Stimulated activated CD8-positive, alpha-beta memory T cell treated with anti-CD3 and anti-CD28 coated beads, Interleukin-7, amount 100 ng/mL, for 24 hours (primary cell): ENCODE results near the gene NIP7.
"Not testable (repeated sequence)": the region's sequence is repeated elsewhere in the genome, so short reads cannot be mapped to it uniquely, and the experiment has no call there.

Experiments used
- DNase-seq: peaks from one replicate; pipeline ENCODE4 v3.0.0-alpha.2; 2020; ENCODE audit warnings: low read depth

The NIP7 gene

DNA sequence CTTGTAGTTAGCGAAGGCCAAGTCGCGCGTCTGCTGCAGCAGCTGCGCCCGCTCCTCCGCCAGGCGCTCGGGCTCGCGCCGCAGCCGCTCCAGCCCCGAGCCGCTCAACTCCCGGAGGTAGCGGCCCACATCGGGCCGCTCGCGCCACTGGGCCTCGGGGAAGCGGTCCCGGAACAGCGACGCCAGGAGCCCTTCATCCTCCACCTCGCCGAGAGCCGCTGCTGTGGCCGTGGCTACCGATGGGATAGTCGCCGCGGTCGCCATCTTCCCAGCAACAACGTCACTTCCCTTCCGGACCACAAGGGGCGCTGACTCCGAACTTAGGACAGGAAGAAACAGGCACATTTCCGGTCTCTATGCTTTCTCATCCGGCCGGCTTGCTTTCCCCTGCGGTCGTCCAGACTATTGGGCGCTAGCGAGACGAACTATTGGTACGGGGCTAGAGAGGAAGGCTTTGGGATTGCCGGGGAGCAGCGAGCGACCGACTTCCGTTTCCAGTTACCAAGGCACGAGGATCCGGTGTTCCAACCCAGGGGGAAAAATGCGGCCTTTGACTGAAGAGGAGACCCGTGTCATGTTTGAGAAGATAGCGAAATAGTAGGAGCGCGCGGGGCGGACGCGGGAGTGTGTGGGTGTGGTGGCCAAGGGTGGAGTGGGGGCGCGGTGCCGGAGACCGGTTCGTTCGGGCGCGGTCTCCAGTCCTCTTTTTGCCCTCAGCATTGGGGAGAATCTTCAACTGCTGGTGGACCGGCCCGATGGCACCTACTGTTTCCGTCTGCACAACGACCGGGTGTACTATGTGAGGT is at the start of gene NIP7, which contains the start of gene COG8:
NIP7 (plus strand) TSS at position 484 of the 806 bp plus-strand sequence; CDS start at position 542, 58 bp downstream.
COG8 (minus strand) TSS at position 276 of the 806 bp plus-strand sequence; CDS start at position 264, 12 bp downstream.
- DNase-seq: peak; percentile 85

DNA sequence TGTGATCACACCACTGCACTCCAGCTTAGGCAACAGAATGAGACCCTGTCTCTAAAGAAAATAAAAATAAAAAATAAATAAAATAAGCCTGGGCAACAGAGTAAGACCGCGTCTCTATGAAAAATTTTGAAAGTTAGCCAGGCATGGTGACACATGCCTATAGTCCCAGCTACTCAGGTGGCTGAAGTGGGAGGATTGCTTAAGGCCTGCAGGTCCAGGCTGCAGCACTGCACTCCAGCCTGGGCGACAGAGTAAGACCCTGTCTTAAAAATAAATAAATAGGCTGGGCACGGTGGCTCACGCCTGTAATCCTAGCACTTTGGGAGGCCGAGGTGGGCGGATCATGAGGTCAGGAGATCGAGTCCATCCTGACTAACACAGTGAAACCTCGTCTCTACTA is 47.9 kb upstream of the NIP7 start:
- not testable (repeated sequence) for DNase-seq

DNA sequence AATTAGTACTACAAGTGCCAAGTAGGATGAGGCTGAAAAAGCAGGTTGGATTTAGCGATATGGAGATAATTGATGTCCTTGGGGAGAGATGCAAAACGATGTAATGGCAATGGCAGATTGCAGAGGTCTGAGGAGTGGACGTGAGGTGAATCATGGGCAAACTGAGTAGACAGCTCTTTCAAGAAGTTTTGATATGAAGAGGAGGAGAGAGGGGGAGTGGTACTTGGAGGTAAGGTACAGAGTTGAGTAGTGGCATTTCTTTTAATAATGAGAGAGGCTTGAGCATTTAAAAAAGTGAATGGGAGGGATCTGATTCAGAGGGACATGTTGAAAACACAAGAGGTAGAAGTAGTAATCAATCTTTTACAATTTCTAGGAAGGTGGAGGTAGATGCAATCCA is 46.2 kb upstream of the NIP7 start:
- DNase-seq: no peak

DNA sequence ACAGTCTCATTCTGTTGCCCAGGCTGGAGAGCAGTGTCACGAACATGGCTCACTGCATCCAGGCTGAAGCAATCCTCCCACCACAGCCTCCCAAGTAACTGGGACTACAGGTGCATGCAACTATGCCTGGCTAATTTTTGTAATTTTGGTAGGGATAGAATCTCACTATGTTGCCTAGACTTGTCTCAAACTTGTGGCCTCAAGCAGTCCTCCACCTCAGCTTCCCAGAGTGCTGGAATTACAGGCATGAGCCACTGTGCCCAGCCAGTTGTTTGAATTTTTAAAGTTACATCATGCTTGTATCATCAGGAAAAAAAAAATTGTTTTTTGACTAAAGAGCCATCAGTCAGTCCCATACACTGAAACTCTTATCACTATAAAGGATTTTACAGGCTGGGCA is 45.5 kb upstream of the NIP7 start:
- no peak for DNase-seq

DNA sequence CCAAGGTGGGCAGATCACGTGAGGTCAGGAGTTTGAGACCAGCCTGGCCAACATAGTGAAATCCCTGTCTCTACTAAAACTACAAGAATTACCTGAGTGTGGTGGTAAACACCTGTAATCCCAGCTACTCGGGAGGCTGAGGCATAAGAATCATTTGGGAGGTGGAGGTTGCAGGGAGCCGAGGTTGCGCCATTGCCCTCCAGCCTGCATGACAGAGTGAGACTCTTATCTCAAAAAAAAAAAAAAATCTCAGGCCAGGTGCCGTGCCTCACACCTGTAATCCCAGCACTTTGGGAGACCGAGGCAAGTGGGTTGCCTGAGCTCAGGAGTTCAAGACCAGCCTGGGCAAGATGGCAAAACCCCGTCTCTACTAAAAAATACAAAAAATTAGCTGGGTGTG is 42.8 kb upstream of the NIP7 start:
- not testable (repeated sequence) for DNase-seq

DNA sequence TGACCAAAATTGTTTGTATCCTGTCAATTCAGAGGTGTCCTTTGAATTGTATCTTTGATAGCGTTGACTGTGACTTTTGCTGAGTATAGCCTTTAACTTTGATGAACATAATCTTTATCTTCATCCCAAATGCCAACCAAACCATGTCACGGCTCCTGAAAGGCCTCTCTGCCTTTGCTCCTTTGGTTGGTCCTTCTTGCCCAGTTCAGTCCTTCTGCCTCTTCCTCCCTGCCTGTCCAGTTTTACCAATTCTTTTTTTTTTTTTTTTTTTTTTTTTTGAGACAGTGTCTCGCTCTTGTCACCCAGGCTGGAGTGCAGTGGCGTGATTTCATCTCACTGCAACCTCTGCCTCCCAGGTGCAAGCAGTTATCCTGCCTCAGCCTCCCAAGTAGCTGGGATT is 41.3 kb upstream of the NIP7 start:
- no peak for DNase-seq

DNA sequence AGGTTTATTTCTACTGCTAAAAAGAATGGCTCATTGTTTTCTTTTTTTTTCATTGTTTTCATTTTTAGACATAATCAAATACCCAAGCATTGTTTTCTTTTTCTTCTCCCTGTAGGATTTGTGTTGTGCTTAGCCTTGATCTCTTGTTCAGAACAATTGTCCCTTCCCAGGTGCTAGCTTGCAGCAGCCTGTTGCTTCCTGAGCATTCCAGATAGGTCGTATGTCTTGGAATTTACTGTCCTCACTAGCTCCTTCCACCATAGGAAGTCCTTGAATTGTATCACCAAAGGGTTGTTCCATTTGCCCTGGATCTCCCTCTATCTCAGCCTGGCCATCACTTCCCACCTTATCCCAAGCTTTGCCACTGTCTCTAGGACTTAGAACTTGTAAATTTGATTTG is 38.4 kb upstream of the NIP7 start:
- DNase-seq: no peak

DNA sequence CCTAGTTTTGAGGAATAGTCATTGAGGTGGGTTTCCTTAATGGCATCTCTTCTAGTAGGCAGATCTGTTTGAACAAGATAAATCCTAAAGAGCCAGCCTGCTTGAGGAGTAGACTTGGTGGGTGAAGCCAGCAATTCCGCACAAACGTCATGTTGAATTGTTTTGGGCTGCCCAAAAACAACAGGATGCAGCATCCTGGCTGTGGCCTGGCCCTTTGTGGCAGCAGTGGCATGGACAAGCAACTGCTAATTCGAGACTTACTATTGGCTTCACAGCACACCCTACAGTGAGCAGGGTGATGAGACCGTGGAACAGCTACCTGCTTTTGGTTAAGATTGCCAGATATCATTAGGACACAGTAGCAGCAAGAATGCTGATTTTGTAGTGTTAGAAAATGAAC is 37.7 kb upstream of the NIP7 start:
- DNase-seq: no peak

DNA sequence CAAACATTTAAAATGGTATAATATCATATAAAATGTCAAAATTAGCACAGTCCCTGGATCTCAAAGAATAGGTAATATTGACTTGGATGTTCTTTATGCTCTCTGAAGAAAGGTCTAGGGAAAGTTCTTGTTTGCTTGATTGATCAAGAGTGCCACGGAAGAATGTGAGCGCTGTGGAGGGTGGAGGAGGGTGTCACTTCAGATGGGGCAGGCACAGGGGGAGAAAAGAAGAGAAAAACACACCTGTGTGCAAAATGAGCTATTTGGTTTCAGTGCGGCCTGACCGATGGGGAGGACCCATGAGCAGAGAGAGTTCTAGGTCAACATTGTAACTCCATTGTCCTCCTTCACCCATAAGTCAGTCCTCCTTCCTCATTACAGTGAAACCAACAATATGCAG is 37.3 kb upstream of the NIP7 start:
- no peak for DNase-seq

DNA sequence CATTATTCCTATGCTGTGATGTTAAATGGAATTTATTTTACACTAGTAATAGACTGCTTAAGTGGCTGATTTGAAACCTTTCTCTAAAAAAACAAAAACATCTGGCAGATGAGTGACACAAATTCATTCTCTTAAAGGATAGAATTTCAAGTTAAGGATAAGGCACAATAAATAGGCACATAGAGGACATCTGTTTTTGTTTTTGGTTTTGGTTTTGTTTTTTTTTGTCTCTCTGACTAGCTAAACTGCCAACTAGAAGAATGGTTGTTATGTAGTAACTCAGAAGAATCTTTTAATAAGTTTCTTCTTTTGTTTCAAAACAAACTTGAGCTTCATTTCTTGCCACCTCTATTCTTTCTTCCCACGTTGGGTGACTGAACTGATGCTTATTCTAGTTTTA is 33.5 kb upstream of the NIP7 start:
- no peak for DNase-seq

DNA sequence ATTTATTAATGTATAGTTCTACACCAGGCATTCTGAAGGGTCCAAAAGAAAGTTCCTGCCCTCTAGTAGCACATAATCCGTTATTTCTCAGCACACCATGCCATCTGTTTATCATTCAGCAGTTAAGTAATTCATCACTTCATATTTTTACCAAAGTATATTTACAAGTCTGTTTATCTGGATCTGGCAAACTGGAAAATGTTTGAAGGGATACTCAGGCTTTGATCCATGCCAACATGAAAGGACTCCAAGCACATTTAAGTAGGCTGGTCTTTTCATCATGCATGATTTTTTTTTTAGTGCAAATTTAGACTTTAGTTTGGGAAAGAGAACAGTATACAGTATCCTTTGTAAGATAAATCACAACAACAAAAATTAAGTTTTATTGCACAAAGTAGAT is 32.5 kb upstream of the NIP7 start:
- no peak for DNase-seq

DNA sequence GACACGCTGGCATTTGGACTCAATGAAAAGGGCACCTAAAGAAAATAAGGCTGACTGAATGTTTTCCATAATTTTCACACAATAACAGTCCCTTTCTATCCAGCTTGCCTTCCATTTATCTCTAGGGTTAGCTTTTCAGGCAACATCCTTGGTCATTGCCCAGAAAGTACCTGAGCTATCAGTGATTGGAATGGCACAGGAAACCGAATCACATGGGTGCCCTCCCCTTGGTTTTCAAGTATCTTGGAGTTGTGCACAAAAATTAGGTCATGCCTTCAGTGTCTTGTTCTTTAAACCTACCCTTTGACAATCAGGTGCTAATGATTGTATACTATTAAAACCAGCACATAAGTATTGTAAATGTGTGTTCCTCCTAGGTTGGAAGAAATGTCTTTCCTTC is 31.7 kb upstream of the NIP7 start:
- no peak for DNase-seq

DNA sequence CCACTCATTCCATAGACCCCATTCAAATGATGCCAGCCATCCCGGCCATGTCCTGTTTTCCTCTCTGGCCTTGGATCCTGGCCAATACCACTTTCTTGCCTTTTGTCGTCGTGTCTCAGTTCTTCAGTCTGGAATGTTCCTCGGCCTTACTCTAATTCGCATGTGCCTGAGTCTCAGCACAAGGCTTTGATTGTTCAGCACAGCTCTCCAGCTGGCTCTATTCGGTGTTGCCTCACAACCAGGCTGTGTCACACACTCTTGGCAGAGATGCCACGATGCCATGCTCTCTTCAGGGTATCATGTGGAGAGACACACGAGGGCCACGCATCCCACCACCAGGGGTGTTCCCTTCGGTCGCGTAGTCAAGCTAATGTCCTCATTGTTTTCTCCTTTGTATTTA is 30.3 kb upstream of the NIP7 start:
- no peak for DNase-seq

DNA sequence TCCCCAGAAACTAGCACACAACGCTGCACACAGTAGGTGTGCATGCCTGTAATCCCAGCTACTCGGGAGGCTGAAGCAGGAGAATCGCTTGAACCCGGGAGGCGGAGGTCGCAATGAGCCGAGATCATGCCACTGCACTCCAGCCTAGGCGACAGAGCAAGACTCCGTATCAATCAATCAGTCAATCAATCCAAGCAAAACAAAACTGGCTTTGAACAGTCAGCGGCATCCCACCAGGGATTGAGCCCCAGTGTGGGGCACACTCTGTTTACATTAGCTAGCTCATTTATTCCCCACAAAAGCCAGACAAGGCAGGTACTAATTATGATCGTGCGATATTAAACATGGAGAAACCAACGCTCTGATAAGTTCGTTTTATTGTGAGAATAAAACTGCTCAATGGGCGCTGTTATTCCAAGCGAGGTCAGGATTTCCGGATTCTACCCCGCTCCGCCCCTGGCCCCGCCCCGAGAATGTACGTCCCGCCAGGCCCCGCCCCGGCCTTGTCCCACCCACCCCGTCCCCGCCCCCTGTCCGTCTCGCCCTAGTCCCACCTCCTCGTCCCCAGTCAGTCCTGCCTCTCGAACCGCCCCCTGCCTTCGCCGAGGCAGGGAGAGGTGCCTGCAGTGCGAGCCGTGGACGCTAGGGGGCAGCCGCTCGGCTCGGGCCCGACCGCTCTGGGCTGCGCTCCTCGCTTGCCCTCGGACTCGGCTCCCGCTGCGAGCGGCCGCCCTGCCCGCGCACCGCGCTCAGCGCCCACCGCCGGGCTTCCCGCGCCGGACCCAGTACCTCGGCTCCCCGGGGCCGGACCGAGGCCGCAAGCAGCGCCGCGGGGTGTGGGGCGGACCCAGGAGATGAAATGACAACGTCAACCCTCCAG is 28.7 kb upstream of the NIP7 start, which contains the start of gene VPS4A:
VPS4A (plus strand) TSS at position 698 of the 880 bp plus-strand sequence; CDS start at position 860, 162 bp downstream.
- DNase-seq: peak; percentile 96

DNA sequence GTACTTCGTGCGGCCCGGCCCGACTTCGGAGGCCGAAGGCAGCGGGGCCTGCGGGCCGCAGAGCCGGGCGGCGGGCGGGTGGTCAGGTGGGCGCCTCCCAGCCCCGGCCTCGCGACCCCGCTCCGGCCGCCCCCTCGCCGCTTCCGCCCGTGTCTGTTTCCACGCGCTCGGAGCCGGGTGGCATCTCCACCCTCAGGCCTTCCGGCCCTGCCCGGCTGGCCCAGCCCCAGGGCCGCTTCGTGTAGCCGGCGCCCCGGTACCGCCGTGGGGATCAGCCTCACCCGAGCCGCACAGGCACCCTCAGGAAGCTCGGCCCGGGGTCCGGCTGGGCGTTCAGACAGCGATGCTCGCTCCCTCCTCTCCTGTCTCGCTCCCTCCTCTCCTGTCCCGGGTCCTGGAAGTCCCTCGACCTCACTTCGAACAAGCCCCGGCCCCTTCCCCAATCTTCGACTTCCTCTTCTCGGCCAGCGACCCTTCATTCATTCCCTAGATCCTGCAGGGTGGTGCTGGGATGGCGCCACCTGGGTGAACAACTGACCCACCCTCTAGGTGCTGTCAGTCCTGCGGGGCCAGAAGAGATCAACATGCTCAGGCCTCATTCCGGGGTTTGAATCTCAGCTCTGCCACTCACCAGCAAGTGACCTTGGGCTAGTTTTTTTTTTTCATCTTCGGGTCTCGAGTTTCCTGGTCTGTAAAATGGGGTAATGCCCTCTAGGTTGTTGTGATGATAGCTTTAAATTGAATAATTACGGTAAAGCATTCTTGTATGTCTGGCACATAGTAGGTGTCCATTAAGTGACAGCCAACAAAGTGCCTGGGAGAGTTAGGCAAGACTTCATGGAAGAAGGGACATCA is 27.8 kb upstream of the NIP7 start:
- no peak for DNase-seq

DNA sequence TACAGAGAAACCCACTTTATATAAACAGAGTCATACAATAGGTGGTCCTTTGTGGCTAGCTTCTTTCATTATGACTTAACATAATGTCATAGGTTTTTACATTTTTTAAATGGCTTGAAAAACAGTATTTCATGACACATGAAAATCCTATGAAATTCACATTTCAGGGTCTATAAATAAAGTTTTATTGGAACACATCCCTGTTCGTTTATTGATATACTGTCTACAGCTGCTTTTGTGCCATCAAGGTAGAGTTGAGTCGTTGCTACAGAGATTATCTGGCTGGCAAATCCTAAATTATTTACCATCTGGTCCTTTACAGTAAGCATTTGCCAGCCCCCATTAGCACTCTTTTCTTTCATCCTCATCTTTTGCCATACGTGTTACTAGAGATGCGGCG is 26.1 kb upstream of the NIP7 start:
- DNase-seq: no peak

DNA sequence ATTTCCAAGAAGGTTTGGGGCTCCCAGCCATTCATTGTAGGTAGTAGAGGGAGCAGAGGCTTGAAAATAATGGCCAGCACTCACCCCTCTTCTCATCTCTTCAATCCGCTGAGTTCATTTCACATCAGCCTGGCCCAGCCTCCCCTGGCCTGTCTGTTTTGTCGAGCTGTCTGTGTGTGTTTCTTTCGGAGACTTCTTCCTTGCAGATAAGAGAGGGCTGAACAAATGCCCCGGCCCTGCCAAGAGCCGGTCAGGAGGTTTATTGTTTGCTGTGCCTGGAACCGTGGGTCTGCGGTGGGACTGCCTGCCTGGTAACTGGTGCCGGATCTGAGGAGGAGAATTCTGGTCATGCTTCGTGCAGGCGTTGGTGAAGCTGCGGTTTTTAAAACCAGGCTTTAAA is 25.0 kb upstream of the NIP7 start:
- DNase-seq: no peak

DNA sequence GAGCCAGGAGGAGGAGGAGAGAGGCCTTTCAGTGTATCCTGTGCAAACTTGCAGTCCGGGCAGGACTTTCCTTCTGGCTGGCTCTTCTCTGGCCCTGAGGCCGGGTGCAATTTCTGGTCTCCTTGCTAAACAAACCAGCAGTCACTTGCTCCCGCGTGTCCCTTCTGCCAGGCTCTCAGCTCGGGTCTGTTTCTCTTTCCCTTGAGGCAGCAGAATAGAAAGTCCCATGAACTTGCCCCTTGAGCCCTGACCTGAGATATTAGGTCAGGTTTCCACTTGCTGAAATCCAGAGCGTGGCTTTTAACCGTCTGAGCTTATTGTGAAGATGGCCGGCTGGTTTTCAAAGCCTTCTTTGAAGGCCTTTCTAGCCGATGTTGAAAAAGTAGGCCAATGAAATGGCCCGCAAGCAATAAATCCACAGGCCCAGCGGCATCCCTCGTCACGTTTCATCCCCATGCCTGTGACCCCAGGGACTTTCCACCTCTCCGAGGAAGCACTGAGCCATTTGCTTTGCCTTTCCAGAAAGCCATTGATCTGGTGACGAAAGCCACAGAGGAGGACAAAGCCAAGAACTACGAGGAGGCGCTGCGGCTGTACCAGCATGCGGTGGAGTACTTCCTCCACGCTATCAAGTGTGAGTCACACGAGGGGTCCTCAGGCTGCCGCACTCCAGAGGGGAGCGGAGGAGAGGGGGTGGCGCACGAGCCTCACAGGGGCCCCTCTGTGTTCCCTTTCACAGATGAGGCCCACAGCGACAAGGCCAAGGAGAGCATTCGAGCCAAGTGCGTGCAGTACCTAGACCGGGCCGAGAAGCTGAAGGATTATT is 23.9 kb upstream of the NIP7 start:
- DNase-seq: no peak

DNA sequence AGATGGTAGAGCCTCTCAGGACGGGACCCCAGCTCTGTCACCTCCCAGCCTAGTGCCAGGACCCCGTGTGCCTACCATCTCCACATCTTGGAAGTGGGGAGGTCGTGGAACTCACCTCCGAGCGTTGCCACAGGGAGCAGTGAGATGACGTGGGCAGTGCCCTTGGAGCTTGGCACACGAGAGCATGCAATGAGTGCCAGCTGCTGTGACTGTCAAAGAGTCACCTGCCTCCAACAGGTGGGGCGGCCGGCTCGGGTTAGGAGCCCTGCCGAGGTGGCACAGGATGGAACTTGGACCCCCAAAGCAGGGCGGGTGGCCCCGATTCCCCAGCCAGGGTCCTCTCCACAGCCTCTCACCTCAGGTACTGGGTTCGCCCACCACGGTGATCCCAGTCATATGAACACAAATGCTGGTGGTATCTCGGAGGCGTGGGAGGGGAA is 23.0 kb upstream of the NIP7 start:
- DNase-seq: no peak

DNA sequence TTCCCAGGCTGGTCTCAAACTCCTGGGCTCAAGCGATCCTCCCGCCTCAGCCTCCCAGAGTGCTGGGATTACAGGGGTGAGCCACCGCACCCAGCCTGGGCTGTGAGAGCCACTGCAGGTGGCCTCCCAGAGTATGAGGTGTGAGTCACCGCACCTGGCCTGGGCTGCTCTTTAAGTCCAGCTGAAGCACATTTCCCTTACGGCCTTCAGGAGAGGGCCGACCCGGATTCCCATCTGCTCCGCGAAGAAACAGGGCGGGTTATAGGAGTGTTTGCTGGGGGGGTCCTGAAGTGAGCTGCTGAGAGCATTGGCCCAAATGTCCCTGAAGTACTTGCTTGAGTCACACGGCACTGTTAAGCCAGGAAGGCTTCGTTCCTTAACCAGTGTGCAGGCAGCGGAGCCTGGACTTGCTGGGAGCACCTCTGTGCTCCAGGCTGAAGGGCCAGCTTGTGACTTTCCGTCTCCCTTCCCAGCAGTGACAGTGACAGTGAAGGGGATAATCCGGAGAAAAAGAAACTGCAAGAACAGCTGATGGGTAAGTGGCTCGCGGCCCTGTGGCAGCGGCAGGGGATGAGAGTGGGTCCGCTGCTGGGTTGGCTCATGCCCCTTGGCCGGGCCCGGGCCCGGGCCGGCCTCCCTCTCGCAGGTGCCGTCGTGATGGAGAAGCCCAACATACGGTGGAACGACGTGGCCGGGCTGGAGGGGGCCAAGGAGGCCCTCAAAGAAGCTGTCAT is 21.2 kb upstream of the NIP7 start:
- DNase-seq: no peak
